ENCODE data around the gene TRIM65. TPM values are rescaled to one million over a fixed set of nuclear protein-coding genes. Genes with fewer than 3 reads are reported as not detected.

The TRIM65 gene
- total and polyA plus RNA-seq, 10 of the 15 experiments (the other 5 are each of a cell fraction or from before 2014, with no cell fraction given), result 1.4 to 26.0 (median 10.8) TPM

GRCh38 chr17:75940727-75941441 is 44.1 kb upstream of the TRIM65 start, which contains the start of gene FBF1 (continued):
- no peak for TF ChIP-seq ZBTB11 (CRISPR knock-in tag; IDR thresholded peaks at IDR 0.05)
- no peak for TF ChIP-seq SUPT20H (IDR thresholded peaks at IDR 0.05; ENCODE audit: borderline replicate concordance, control insufficient read depth, low read depth, low read length)
- 0 out of 2 replicates have a peak, but pooled peaks have one; percentile 23 for TF ChIP-seq ESRRA (IDR thresholded peaks at IDR 0.05; ENCODE audit: low read length)
- no peak for TF ChIP-seq HDAC2 (IDR thresholded peaks at IDR 0.05)
- 0 out of 2 replicates have a peak, but pooled peaks have one; percentile 67 for TF ChIP-seq CHD2 (IDR thresholded peaks at IDR 0.05; ENCODE audit: borderline replicate concordance, low read depth, low read length)
- TF ChIP-seq FOS (IDR thresholded peaks at IDR 0.05; ENCODE audit: borderline replicate concordance, extremely low read depth, insufficient read length), result no peak
- TF ChIP-seq MXI1 (IDR thresholded peaks at IDR 0.05; ENCODE audit: low read depth, low read length), result peak; percentile 95
- peak; percentile 77; the same call in 1 of the 2 replicates for TF ChIP-seq POLR2AphosphoS5 (IDR thresholded peaks at IDR 0.05; ENCODE audit: low read length)
- TF ChIP-seq SP1 (IDR thresholded peaks at IDR 0.05; ENCODE audit: low read depth, low read length), result no peak
- TF ChIP-seq BHLHE40 (IDR thresholded peaks at IDR 0.05; ENCODE audit: borderline replicate concordance in 1 of 2, low read depth in 2 of 2, low read length in 1 of 2), result peak; percentile 10 to 64; a peak in 2 of 4 replicates
- no peak; a peak in 1 of 4 replicates for TF ChIP-seq SRF (IDR thresholded peaks at IDR 0.05; ENCODE audit: low read depth in 2 of 2, low read length in 2 of 2)
- no peak for TF ChIP-seq PBX3 (IDR thresholded peaks at IDR 0.05; ENCODE audit: insufficient replicate concordance, low read depth, low read length)
- TF ChIP-seq ATF3 (IDR thresholded peaks at IDR 0.05; ENCODE audit: borderline replicate concordance, extremely low read depth, low read depth, low read length), result no peak
- TF ChIP-seq LARP7 (IDR thresholded peaks at IDR 0.05), result peak; percentile 78
- TF ChIP-seq ZNF274 (IDR thresholded peaks at IDR 0.05; ENCODE audit: insufficient read depth, insufficient read length), result no peak
- TF ChIP-seq ZNF24 (IDR thresholded peaks at IDR 0.05), result no peak
- TF ChIP-seq TCF7 (IDR thresholded peaks at IDR 0.05; ENCODE audit: borderline replicate concordance), result no peak; the same call in 1 of the 2 replicates
- no peak for TF ChIP-seq MYB (IDR thresholded peaks at IDR 0.05; ENCODE audit: borderline replicate concordance, low read depth, low read length)
- 0 out of 2 replicates have a peak, but pooled peaks have one; percentile 49 for TF ChIP-seq BACH1 (IDR thresholded peaks at IDR 0.05; ENCODE audit: borderline replicate concordance)
- TF ChIP-seq WRNIP1 (IDR thresholded peaks at IDR 0.05; ENCODE audit: borderline replicate concordance, low read depth, low read length), result no peak
- TF ChIP-seq TCF12 (IDR thresholded peaks at IDR 0.05; ENCODE audit: low read depth, low read length), result peak; percentile 54; the same call in 1 of the 2 replicates
- TF ChIP-seq MTA3 (IDR thresholded peaks at IDR 0.05; ENCODE audit: borderline replicate concordance, low read length), result no peak
- no peak for TF ChIP-seq CHD1 (IDR thresholded peaks at IDR 0.05; ENCODE audit: low read depth, low read length)
- no peak for TF ChIP-seq CEBPB (IDR thresholded peaks at IDR 0.05; ENCODE audit: borderline replicate concordance in 1 of 2, low read depth in 2 of 2, low read length in 2 of 2)
- no peak; the same call in 1 of the 2 replicates for TF ChIP-seq TAF1 (IDR thresholded peaks at IDR 0.05; ENCODE audit: borderline replicate concordance, low read depth, low read length)

Measured in GM12878 (cell line).